ENCODE results near the gene AMDHD1. TPM values are rescaled to one million over a fixed set of nuclear protein-coding genes. Genes with fewer than 3 reads are reported as not detected.

AMDHD1 gene
- total RNA-seq, 1 donor = not detected

GRCh38 chr12:95990136-95990535 is 47.0 kb downstream of the AMDHD1 start:
- no peak overlapping the region for H3K4me3 ChIP-seq (ENCODE audit: low read depth, low read length)
- no peak for DNase-seq (ENCODE audit: low read depth)
- TF ChIP-seq CTCF (IDR thresholded peaks at IDR 0.05; ENCODE audit: insufficient read depth, low read depth, low read length) = no peak

GRCh38 chr12:95993907-95994306 is 50.8 kb downstream of the AMDHD1 start:
- no peak for TF ChIP-seq CTCF (IDR thresholded peaks at IDR 0.05; ENCODE audit: insufficient read depth, low read depth, low read length)
- H3K4me3 ChIP-seq (ENCODE audit: low read depth, low read length) = no peak overlapping the region
- no peak for DNase-seq (ENCODE audit: low read depth)

GRCh38 chr12:95994476-95994875 is 51.3 kb downstream of the AMDHD1 start:
- TF ChIP-seq CTCF (IDR thresholded peaks at IDR 0.05; ENCODE audit: insufficient read depth, low read depth, low read length) = no peak
- DNase-seq (ENCODE audit: low read depth) = no peak
- H3K4me3 ChIP-seq (ENCODE audit: low read depth, low read length) = no peak overlapping the region

- no peak for DNase-seq (ENCODE audit: low read depth)
- no peak for TF ChIP-seq CTCF (IDR thresholded peaks at IDR 0.05; ENCODE audit: insufficient read depth, low read depth, low read length)
- no peak overlapping the region for H3K4me3 ChIP-seq (ENCODE audit: low read depth, low read length)
Measured at GRCh38 chr12:95995238-95996031, 52.3 kb downstream of the AMDHD1 start.

GRCh38 chr12:95996034-95996658 is 53.0 kb downstream of the AMDHD1 start, which contains the start of gene HAL:
Gene HAL, minus strand, starts transcription at chr12:95996344. Its CDS starts 434 bp downstream, at chr12:95995910.
- no peak within 1 kb of the TSS for H3K4me3 ChIP-seq (ENCODE audit: low read depth, low read length)
- TF ChIP-seq CTCF (IDR thresholded peaks at IDR 0.05; ENCODE audit: insufficient read depth, low read depth, low read length) = no peak
- DNase-seq (ENCODE audit: low read depth) = peak; percentile 66

GRCh38 chr12:95997276-95997675 is 54.1 kb downstream of the AMDHD1 start:
- DNase-seq (ENCODE audit: low read depth) = no peak
- no peak for TF ChIP-seq CTCF (IDR thresholded peaks at IDR 0.05; ENCODE audit: insufficient read depth, low read depth, low read length)
- no peak overlapping the region for H3K4me3 ChIP-seq (ENCODE audit: low read depth, low read length)
